ACHN (cell line): Measurements from ENCODE around the gene TSPOAP1.
A peak's percentile ranks its signal among the peaks of the same experiment; 100 is the strongest.

Experiments used
- DNase-seq: peaks from one replicate; pipeline ENCODE4 v3.0.0-alpha.2; 2015
- in situ Hi-C: cut with HindIII; loops from 2 replicates; pipeline ENCODE4 v1.10.0; 2017; ENCODE audit warnings: low sequenced_read_pairs, low pct_ligation_motif_present, low pct_unique_long_range_greater_than_20kb

The TSPOAP1 gene

DNA sequence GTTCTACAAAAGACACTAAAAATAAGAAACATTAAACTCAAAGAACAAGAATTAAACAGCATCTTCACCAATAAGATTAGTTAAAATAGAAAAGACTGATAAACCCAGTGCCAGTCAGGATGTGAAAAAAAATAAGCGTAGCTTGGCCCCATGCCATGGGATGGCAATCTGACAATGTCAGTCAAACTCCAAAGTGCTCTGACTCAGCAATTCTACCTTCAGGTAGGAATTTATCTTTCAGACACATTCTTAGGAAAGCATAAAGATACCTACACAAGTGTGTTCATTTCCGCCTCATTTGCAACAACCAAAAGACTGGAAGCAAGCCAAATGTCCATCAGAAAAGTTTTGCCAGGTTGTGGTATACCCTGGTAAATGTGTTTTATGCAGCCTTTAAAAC, 38.7 kb downstream of the TSPOAP1 start:
- DNase-seq, result no peak
- in situ Hi-C loops, result no loop called here

- in situ Hi-C loops, result no loop called here
- no peak for DNase-seq
Measured at GRCh38 chr17:58285422-58285810, 43.2 kb downstream of the TSPOAP1 start.

DNA sequence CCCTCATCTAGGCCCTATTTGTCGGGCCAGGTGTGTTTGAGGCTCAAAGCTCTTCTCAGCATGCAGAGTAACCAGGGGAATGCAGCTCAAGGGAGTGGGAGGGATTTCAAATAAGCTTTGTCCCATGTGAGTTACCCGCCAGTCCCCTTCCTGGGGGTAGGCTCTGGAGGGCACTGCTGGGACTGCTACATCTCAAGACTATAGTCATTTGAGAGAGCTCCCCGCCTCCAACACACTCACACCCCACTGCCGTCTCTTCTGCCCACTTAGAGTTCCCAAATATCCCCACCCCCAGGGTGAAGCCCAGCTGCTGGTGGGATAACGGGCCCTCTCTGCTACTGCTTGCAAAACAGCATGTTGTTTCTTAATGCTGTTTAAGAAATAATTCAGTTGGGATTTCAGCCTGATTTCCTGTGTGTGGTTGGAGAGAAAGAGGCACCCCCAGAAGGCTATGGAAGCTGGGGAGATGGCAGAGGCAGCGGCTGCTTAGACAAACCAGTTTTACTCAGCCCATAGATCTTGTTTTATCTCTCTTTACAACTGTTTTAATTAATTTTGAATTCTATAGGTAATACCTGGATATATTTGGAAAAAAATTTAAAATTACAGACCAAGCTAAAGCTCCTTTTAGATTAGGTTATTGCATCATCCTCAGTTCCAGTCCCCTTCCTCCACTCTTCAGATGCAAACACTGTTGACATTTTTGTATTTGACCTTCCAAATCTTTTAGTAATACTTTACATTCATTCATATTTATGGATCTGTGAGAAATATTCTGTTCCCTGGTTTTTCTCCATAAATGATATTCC, 43.8 kb downstream of the TSPOAP1 start:
- in situ Hi-C loops, result no loop called here
- DNase-seq, result no peak

GRCh38 chr17:58283674-58284612, 44.7 kb downstream of the TSPOAP1 start:
- in situ Hi-C loops, result no loop called here
- DNase-seq, result no peak

DNA sequence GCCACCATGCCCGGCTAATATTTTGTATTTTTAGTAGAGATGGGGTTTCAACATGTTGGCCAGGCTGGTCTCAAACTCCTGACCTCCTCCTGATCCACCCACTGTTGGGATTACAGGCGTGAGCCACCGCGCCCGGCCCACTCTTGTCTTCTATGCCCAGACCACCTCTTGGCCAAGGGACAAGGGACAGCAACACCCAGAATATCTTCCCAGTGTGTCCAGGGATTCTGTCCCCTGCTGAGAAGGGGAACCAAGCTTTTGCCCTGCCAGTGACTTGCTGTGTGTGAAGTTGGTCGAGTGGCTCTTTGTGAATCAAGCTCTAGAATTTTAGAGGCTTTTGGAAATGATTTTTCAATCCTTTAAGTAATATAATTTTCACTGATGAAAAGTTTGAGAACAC, 46.2 kb downstream of the TSPOAP1 start:
- in situ Hi-C loops, result no loop called here
- DNase-seq, result no peak

DNA sequence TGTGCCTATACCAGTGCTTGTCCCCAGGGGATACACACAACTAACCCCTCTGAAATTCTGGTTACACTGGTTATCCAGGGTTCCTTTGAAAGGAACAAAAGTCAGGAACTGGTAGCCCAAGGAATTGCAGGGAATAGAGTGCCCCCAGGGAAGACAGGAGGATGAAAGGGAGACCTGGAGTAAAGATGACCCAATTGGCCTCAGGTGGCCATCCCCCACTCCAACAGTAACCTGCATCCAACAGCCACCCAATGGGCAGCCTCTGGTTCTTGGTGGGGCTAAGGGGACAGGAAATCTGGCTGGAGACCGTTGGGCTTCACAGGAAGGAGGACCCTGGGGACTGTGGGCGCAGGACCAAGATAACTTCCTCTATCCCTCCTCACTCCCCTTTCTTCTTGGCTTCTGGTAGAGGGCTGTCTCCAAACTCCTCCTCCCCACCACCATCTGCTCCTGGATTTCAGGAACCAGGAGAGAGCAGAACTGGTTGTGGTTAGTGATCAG, 47.0 kb downstream of the TSPOAP1 start:
- in situ Hi-C loops, result no loop called here
- no peak for DNase-seq

DNA sequence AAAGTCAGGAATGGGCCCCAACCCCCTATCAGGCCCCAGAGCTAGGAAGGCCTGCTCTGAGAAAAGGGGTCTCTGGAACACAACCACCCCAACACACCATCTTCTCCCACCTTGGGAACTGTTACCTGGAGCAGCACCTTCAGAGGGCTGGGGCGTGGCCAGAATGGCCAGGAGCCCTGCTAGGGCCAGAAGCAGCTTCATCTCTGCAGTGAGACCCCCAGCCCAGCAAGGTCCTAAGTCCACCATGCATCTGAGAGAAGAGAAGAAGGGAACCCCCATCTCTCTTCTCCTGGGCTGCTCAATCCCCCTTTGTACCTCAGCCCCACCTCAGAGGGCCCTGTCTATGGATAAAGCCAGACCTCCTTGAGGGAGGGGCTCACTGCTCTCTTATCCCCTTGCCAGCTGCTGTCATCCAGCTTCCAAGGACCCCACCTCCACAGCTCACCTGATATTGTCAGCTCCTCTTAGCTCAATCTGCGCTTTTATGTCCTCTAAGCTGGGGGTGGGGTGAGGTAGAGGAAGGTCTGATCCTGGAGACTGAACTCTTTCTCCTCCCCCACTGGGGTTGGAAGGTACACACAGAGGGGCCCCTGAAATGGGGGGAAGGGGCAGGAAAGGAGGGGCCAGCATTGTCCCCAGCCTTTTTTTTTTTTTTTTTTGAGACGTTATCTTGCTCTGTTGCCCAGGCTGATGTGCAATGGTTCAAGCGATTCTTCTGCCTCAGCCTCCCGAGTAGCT, 47.9 kb downstream of the TSPOAP1 start, which contains the start of gene MPO:
MPO (minus strand) TSS at position 456 of the 738 bp plus-strand sequence; CDS start at position 279, 177 bp downstream.
- in situ Hi-C loops, result no loop called here

GRCh38 chr17:58279736-58280479, 48.7 kb downstream of the TSPOAP1 start:
- DNase-seq, result no peak
- in situ Hi-C loops, result no loop called here

More for the DNA sequence above, 47.9 kb downstream of the TSPOAP1 start, which contains the start of gene MPO:
- DNase-seq, result no peak

GRCh38 chr17:58279016-58279711, 49.4 kb downstream of the TSPOAP1 start:
- DNase-seq, result no peak
- in situ Hi-C loops, result no loop called here

DNA sequence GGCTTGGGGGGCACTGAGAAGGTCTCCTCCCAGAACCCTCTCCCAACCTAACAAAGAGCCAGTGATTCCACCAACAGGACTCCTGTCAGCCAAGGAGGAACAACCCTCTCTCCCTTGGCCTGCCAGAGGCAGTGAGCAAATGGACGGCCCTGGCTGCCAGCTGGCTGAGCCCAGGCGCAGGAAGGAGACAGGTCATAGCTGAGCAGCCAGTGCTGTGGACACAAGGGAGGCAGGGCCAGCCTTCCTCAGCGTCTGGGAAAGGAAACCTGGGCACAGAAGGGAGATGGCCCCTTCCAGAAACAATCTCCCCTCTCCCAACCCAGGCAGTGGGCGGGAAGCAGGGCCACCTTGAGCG, 50.0 kb downstream of the TSPOAP1 start:
- in situ Hi-C loops, result no loop called here
- DNase-seq, result no peak

DNA sequence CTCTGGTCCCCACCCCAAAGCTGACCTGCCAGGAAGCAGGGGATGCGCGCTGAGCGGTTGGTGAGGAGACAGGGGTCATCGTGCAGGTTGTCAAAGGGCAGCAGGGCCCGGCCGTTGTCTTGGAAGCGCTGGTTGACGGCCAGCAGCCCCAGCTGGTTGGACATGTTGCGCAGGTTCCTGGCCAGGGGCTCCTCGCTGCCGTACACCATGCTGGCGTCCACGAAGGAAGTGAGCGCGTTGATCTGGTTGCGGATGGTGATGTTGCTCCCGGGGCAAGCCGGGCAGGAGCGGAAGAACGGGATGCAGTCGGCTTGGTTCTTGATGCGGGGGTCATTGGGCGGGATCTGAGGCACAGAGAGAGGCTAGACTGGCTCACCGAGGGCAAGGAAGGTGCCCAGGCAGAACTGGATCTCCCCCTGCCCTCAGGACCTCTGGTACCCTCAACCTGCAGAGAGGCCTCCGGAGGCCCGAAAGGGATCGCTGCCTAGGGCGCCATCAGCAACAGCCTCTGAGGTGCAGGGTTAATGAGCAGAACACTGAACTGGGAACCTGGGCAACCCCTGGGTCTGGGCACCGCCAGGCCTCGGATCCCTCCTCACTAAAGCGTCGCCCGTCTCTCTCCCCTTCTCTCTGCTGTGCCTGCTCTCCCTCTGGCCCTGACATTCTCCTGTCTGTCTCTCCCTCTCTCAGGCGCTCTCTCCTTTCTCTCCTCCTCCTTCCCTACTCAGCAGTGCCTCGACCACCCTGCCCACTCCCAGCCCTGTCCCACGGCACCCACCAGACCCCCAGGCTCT, 50.6 kb downstream of the TSPOAP1 start:
- in situ Hi-C loops, result no loop called here
- DNase-seq, result no peak

- DNase-seq, result peak; percentile 11
- in situ Hi-C loops, result no loop called here
Measured at GRCh38 chr17:58277107-58277801, 51.3 kb downstream of the TSPOAP1 start.

DNA sequence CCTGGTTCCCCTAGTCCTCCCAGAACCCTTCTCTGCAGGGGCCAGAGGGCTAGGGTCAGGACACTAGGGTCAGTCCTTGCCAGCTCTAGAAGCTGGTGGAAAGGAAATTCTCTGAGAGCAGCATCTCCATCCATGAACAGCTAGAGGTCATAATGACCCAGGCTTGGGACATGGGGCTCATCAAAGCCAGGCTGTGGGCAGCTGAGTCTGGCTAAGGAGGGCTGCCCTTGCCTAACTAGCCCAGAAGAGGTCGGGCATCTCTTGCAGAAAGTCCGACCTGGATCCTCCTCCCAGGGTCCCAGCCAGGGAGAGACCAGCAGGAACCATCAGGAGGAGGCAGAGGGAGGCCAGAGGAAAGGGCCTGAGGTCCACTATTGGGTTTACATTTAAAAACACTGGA, 52.2 kb downstream of the TSPOAP1 start:
- in situ Hi-C loops, result no loop called here

DNA sequence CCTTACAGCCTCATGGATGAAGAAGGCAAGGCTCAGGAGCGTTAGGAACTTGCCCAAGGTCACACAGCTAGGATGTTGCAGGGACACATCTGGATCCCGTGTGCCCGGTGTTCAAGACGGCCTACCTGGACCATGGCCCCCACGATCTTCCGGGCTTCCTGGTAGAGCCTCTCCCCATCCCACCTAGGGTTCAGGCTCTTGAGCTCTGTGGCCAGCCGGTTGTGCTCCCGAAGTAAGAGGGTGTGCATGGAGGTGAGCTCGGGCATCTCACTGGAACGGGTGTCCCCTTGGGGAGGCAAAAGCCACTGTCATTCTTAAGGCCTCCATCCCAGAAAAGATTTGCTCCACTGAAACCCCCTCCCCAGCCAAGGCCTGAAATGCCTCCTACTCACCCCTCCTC, 53.2 kb downstream of the TSPOAP1 start:
- in situ Hi-C loops, result no loop called here

More for the DNA sequence above, 52.2 kb downstream of the TSPOAP1 start:
- DNase-seq, result no peak

GRCh38 chr17:58273453-58274104, 55.0 kb downstream of the TSPOAP1 start:
- in situ Hi-C loops, result no loop called here
- no peak for DNase-seq

More for the DNA sequence above, 53.2 kb downstream of the TSPOAP1 start:
- DNase-seq, result no peak
